ENCODE measurements around the gene SLC35G1.

The SLC35G1 gene, protein sequence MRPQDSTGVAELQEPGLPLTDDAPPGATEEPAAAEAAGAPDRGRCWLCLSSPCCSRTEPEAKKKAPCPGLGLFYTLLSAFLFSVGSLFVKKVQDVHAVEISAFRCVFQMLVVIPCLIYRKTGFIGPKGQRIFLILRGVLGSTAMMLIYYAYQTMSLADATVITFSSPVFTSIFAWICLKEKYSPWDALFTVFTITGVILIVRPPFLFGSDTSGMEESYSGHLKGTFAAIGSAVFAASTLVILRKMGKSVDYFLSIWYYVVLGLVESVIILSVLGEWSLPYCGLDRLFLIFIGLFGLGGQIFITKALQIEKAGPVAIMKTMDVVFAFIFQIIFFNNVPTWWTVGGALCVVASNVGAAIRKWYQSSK

GRCh38 chr10:93893646-93894515 is at the start of gene SLC35G1:
Gene SLC35G1 (plus strand): TSS chr10:93893978. CDS start chr10:93894034, 56 bp downstream.
- peak; percentile 82 for DNase-seq (ENCODE audit: low spot score)

GRCh38 chr10:93844979-93845626 is 48.7 kb upstream of the SLC35G1 start:
- no peak for DNase-seq (ENCODE audit: low spot score)

GRCh38 chr10:93849593-93849992 is 44.2 kb upstream of the SLC35G1 start:
- DNase-seq (ENCODE audit: low spot score): no peak

GRCh38 chr10:93850031-93851015 is 43.5 kb upstream of the SLC35G1 start:
- no peak for DNase-seq (ENCODE audit: low spot score)

GRCh38 chr10:93851169-93851568 is 42.6 kb upstream of the SLC35G1 start:
- no peak for DNase-seq (ENCODE audit: low spot score)

- DNase-seq (ENCODE audit: low spot score): no peak
These were observed 41.2 kb upstream of the SLC35G1 start for GRCh38 chr10:93852476-93853095.

- no peak for DNase-seq (ENCODE audit: low spot score)
These were observed 38.8 kb upstream of the SLC35G1 start for GRCh38 chr10:93854975-93855374.

DNA sequence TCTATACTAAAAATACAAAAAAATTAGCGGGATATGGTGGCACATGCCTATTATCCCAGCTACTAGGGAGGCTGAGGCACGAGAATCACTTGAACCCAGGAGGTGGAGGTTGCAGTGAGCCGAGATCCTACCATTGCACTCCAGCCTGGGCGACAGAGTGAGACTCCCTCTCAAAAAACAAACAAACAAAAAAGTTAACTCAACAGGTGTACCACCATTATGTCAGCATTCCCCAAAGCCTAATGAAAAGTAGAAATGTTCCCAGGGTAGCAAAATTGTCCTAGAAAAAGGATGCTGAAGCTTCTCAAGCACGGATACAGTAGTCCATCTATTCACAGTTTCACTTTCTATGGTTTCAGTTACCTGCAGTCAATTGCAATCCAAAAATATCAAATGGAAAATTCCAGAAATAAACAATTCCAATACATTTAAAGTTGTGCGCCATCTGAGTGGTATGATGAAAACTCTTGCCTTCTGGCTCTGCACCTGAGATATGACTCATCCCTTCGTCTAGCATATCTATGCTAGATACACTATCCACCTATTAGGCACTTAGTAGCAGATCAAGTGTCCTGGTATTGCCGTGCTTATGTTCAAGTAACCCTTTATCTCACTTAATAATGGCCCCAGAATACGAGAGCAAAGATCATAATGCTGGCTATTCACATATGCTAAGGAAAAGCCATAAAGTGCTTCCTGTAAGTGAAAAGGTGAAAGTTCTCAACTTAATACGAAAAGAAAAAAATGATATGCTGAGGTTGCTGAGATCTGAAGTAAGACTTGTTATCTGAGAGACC is 37.2 kb upstream of the SLC35G1 start:
- DNase-seq (ENCODE audit: low spot score): no peak

DNA sequence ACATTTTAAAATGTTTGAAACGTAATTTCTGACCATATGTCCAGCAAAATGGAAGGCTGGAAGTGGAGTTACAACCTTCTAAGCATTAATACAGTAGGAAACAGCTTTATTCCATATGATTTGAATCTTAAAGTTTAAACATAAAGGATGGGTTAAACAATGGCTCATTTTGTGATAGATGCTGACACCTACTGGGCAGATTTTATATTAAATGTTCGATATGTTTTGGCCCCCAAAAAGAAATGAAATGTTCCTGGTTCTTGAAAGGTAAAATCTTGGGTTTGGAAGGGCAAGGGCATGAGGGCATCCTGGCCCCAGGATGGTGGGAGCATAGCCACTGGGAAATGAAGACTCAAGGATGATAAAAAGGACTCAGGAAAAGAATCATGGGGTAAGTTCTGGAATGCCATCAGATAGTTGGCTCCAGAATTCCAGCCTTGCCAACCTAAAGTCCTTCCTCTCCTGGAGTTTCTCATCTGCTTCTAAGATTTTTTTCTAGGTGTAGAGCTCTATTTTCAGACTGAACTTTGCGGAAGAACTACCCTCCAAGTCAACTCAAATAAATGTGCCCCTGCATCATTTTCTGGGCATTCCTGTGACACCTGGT is 34.6 kb upstream of the SLC35G1 start:
- no peak for DNase-seq (ENCODE audit: low spot score)

DNA sequence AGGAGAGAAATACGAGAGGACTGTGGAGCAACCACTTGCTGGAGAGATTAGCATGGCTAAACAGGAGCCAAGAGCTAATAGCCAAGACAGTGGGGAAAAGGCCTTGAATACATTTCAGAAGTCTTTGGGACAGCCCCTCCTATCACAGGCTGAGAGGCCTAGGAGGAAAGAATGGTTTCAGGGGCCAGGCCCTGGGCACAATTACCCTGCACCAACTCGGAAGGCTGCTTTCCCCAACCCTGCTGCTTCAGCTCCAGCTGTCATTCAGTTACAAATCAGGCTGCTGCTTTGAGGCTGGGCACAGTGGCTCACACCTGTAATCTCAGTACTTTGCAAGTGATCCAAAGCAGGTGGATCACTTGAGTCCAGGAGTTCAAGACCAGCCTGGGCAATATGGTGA is 32.0 kb upstream of the SLC35G1 start:
- no peak for DNase-seq (ENCODE audit: low spot score)

DNA sequence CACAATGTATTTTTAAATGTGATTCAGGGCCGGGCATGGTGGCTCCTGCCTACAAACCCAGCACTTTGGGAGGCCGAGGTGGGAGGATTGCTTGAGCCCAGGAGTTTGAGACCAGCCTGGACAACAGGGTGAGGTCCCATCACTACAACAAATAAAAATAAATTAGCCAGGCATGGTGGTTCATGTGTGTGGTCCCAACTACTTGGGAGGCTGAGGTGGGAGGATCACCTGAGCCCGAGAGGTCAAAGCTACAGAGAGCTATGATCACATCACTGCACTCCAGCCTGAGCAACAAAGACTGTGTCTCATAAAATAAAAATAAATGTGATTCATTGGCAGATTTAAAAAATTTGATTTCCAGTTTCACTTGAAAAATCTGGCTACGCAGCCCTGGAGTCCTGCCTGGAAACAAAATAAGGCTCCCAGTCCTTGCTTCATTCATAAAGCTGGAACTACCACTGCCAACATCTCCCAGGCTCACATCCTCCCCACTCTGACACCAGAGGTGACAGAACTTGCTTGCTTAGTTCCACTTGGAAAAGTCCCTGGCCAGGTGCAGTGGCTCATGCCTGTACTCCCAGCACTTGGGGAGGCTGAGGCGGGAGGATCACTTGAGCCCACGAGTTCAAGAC is 27.9 kb upstream of the SLC35G1 start:
- no peak for DNase-seq (ENCODE audit: low spot score)

- no peak for DNase-seq (ENCODE audit: low spot score)
These were observed 26.3 kb upstream of the SLC35G1 start for GRCh38 chr10:93867525-93867924.

- no peak for DNase-seq (ENCODE audit: low spot score)
These were observed 22.0 kb upstream of the SLC35G1 start for GRCh38 chr10:93871671-93872204.

GRCh38 chr10:93872375-93873158 is 21.2 kb upstream of the SLC35G1 start:
- no peak for DNase-seq (ENCODE audit: low spot score)

GRCh38 chr10:93873420-93874115 is 20.2 kb upstream of the SLC35G1 start:
- peak; percentile 26 for DNase-seq (ENCODE audit: low spot score)

DNA sequence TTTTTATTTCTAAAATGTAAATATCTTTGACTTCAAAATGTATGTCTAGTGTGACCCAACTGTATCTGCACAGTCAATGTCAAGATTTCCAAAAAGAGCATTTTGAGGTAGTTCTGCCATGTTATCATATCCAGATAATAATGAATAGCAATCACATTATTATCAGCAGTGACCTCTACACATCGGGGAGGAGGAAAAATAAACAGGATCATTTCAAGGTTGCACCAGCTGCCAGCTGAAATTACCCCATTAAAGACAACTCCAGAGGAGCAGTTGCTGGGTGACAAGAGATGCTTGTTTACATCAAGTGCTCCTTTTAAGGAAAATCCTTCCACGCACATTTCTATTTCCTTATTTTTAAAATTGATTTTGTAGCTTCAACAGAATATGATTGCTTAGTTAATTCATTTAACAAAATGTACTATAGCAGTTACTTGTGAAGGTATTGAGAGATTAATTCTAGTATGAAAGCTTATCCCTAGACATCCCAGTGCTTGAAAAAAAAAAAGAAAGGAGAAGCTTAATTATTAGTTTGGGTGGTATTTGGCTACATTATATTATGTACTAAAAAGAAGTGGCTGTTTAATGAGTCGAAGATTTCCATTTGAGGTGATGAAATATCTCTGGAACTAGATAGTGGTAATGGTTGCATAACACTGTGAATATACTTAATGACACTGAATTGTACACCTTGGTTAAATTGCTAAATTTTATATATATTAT is 19.3 kb upstream of the SLC35G1 start:
- DNase-seq (ENCODE audit: low spot score): no peak

- peak; percentile 43 for DNase-seq (ENCODE audit: low spot score)
These were observed 18.8 kb upstream of the SLC35G1 start for GRCh38 chr10:93875032-93875358.
